ENCODE data around the gene TAP1. TPM values are rescaled to one million over a fixed set of nuclear protein-coding genes. Genes with fewer than 3 reads are reported as not detected.

TAP1 gene
- total and polyA plus RNA-seq, 2 of the 8 experiments (the other 6 are each of a cell fraction or from before 2014, with no cell fraction given) = 16.8 to 22.0 TPM

DNA sequence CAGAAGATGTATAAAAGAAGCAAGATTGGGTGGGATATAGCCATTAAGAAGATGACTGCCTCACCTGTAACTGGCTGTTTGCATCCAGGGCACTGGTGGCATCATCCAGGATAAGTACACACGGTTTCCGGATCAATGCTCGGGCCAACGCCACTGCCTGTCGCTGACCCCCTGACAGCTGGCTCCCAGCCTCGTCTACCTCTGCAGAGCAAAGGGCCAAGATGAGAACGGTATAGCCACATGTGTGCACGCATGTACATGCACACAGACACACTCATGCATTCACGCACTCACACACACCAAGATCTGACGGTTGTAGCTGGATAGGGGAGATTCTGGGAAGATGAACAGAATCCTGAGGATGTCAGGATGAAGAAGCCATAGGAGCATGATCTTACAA, 6.5 kb downstream of the TAP1 start:
- CTCF ChIA-PET (ENCODE audit: partially characterized antibody) = interaction anchor here (1.0 to 11.2 kb wide), 3 partner anchors 8 to 434 kb away, joined by 3 to 402 read pairs (median 6); partner anchors contain the start of genes PSMB9, TAP1 and TAP2
- Histone ChIP-seq H3K9ac (replicated peaks in 1 of 4; ENCODE audit: extremely low read depth in 1 of 4, low read depth in 3 of 4, low read length in 3 of 4) (no peak overlapping the region), H3K27me3 (replicated peaks in 1 of 4; ENCODE audit: control insufficient read depth in 3 of 4, extremely low read depth in 1 of 4, insufficient read depth in 3 of 4, low read length in 3 of 4) (peaks cover 1 to 20% (median 16%) of the 10 kb centered on the region in 4 experiments)
- TF ChIP-seq RAD21 (IDR thresholded peaks at IDR 0.05 in 1 of 2, conservative IDR thresholded peaks at IDR 0.05 in 1 of 2; ENCODE audit: low read depth in 2 of 2, low read length in 2 of 2) = no peak
- TF ChIP-seq, protein P1, sequence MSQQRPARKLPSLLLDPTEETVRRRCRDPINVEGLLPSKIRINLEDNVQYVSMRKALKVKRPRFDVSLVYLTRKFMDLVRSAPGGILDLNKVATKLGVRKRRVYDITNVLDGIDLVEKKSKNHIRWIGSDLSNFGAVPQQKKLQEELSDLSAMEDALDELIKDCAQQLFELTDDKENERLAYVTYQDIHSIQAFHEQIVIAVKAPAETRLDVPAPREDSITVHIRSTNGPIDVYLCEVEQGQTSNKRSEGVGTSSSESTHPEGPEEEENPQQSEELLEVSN (IDR thresholded peaks at IDR 0.05) = no peak
- no peak for TF ChIP-seq KDM5A (IDR thresholded peaks at IDR 0.05; ENCODE audit: low read length)
- TF ChIP-seq FOSL1 (IDR thresholded peaks at IDR 0.05; ENCODE audit: insufficient read depth, low read depth, low read length) = no peak
- TF ChIP-seq BCL11A (IDR thresholded peaks at IDR 0.05; ENCODE audit: low read depth in 2 of 2, low read length in 2 of 2) = no peak
- no peak for TF ChIP-seq SIRT6 (IDR thresholded peaks at IDR 0.05; ENCODE audit: low read length)
- no peak for TF ChIP-seq BRCA1 (IDR thresholded peaks at IDR 0.05; ENCODE audit: low read depth, low read length)
- no peak for TF ChIP-seq KDM4A (IDR thresholded peaks at IDR 0.05; ENCODE audit: low read depth, low read length, severe bottlenecking)

More for the DNA sequence above, 6.5 kb downstream of the TAP1 start:
- no peak overlapping the region for H2BK15ac ChIP-seq (ENCODE audit: low read length)
- no peak for DNase-seq (ENCODE audit: low read depth in 1 of 2, low spot score in 2 of 2)
- no peak overlapping the region for H4K5ac ChIP-seq (ENCODE audit: insufficient read length, low read depth, low read length)
- POLR2A ChIA-PET (ENCODE audit: partially characterized antibody) = no interaction called here
- no peaks in the 10 kb centered on the region for H3K79me1 ChIP-seq (ENCODE audit: low read depth, low read length)
- no peaks in the 10 kb centered on the region for H3K9me3 ChIP-seq (ENCODE audit: insufficient read depth in 2 of 2, low read depth in 1 of 2, low read length in 1 of 2)
- peaks cover 0 to 3% (median under 1%) of the 10 kb centered on the region in 4 experiments; a peak in 2 of 7 replicates for H3K4me1 ChIP-seq (replicated peaks in 1 of 4; ENCODE audit: control insufficient read depth in 3 of 4, insufficient read depth in 4 of 4, low read length in 3 of 4)
- H3K79me2 ChIP-seq (ENCODE audit: control insufficient read depth in 1 of 2, insufficient read depth in 2 of 2, low read length in 2 of 2) = no peaks in the 10 kb centered on the region
- H4K91ac ChIP-seq (replicated peaks; ENCODE audit: insufficient read length, low read length) = no peak overlapping the region
- H3K14ac ChIP-seq (ENCODE audit: insufficient read length) = no peak overlapping the region
- H3K18ac ChIP-seq (ENCODE audit: extremely low read depth, low read length) = no peak overlapping the region
- H2BK5ac ChIP-seq (ENCODE audit: low read depth, low read length) = no peak overlapping the region
- H3K4me3 ChIP-seq (ENCODE audit: extremely low read depth in 1 of 4, insufficient read depth in 2 of 4, low read depth in 3 of 4, low read length in 4 of 4) = no peak overlapping the region
- no peak overlapping the region for H4K8ac ChIP-seq (ENCODE audit: extremely low read depth, insufficient read depth, low read length)
- no peak overlapping the region for H3K23ac ChIP-seq (ENCODE audit: insufficient read length)
- no peak overlapping the region for H2BK20ac ChIP-seq (ENCODE audit: low read length)
- H3K36me3 ChIP-seq (ENCODE audit: control insufficient read depth in 2 of 4, insufficient read depth in 4 of 4, low read length in 3 of 4) = peaks cover 0 to 9% (median 0%) of the 10 kb centered on the region in 4 experiments; a peak in 5 of 8 replicates
- H2BK12ac ChIP-seq (ENCODE audit: low read depth, low read length) = no peak overlapping the region
- no peak overlapping the region for H2AFZ ChIP-seq (ENCODE audit: low read length)
- peaks cover 13% of the 10 kb centered on the region for H3K23me2 ChIP-seq (ENCODE audit: low read depth, low read length)
- no peak overlapping the region for H3K56ac ChIP-seq (replicated peaks; ENCODE audit: insufficient read length, low read depth, low read length)
- no peak overlapping the region for H2BK120ac ChIP-seq (replicated peaks; ENCODE audit: low read depth, low read length)
- FAIRE-seq = no peak
- H3K4ac ChIP-seq (replicated peaks; ENCODE audit: insufficient read length, low read depth, low read length) = no peak overlapping the region
- no peak overlapping the region for H3K4me2 ChIP-seq (ENCODE audit: insufficient read depth in 1 of 2, low read depth in 2 of 2, low read length in 2 of 2)
- no peak overlapping the region for H2AK5ac ChIP-seq (ENCODE audit: low read depth, low read length)
- H4K20me1 ChIP-seq (replicated peaks in 1 of 2; ENCODE audit: control insufficient read depth in 1 of 2, insufficient read depth in 2 of 2, low read length in 2 of 2) = peaks cover 0 to 2% of the 10 kb centered on the region in 2 experiments
- H3K27ac ChIP-seq (ENCODE audit: low read depth, low read length) = no peak overlapping the region
- 93% methylated on average over 10 of the region's 10 CpGs; no CpG with 5 or more reads in 1 of the 2 experiments for WGBS, 2 experiments (ENCODE audit: extremely low coverage in 1 of 2, insufficient coverage in 1 of 2, insufficient read length in 1 of 2, insufficient replicate concordance in 2 of 2, low coverage in 1 of 2, low lambda C conversion rate in 2 of 2, missing lambda C conversion rate in 1 of 2)

Data from H1 (cell line).